ENCODE data around the gene S100A14.

DNA sequence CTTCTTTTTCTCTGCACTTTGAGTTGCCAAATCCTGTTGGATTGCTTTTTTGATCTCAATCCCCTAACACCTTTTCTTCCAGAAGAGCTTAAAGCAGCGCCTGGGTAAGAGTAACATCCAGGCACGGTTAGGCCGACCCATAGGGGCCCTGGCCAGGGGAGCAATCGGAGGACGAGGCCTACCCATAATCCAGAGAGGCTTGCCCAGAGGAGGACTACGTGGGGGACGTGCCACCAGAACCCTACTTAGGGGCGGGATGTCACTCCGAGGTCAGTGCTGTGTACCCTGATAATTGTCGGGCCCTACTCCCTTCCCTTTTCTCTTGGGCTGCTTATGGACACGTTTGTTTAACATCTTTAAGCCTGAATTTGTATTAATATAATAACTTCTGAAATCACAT is 26.0 kb upstream of the S100A14 start:
- TF ChIP-seq SUZ12 (IDR thresholded peaks at IDR 0.05) (no peak), ZNF384 (IDR thresholded peaks at IDR 0.05) (no peak), TARDBP (IDR thresholded peaks at IDR 0.05) (no peak), L3MBTL2 (conservative IDR thresholded peaks at IDR 0.05) (no peak), HDGF (IDR thresholded peaks at IDR 0.05; ENCODE audit: borderline replicate concordance) (no peak), FOXK2 (IDR thresholded peaks at IDR 0.05) (no peak)
- TF ChIP-seq, protein P1, sequence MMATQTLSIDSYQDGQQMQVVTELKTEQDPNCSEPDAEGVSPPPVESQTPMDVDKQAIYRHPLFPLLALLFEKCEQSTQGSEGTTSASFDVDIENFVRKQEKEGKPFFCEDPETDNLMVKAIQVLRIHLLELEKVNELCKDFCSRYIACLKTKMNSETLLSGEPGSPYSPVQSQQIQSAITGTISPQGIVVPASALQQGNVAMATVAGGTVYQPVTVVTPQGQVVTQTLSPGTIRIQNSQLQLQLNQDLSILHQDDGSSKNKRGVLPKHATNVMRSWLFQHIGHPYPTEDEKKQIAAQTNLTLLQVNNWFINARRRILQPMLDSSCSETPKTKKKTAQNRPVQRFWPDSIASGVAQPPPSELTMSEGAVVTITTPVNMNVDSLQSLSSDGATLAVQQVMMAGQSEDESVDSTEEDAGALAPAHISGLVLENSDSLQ (IDR thresholded peaks at IDR 0.05) = no peak

All from HEK293T (cell line).